Neural progenitor cell (in vitro differentiated cells): ENCODE results near the gene MYO1C. TPM values are rescaled to one million over a fixed set of nuclear protein-coding genes. Genes with fewer than 3 reads are reported as not detected.

Experiments
- DNase-seq: peaks from one replicate; pipeline ENCODE4 v3.0.0-alpha.2; 2016; ENCODE audit warnings: low spot score
- H2AFZ ChIP-seq: fragments of 200-600 bp; sonication (generic); replicated peaks from 2 replicates; pipeline ENCODE4 v1.6.1; 2016; ENCODE audit warnings: antibody characterized with exemption
- H3F3A ChIP-seq: fragments of 200-600 bp; sonication (generic); 2 replicates; pipeline ENCODE4 v1.6.1; 2016; ENCODE audit warnings: antibody characterized with exemption, low read depth
- H3K27ac ChIP-seq: fragments of 200-600 bp; sonication (generic); 2 replicates; pipeline ENCODE4 v1.5.1; 2016; ENCODE audit warnings: mild to moderate bottlenecking
- H3K27me3 ChIP-seq: fragments of 200-600 bp; sonication (generic); 2 replicates; pipeline ENCODE4 v1.6.1; 2016; ENCODE audit warnings: mild to moderate bottlenecking, moderate library complexity
- H3K36me3 ChIP-seq: fragments of 200-600 bp; sonication (generic); 2 replicates; pipeline ENCODE4 v1.5.1; 2016
- H3K4me1 ChIP-seq: fragments of 200-600 bp; sonication (generic); 2 replicates; pipeline ENCODE4 v1.6.1; 2016; ENCODE audit warnings: mixed run types
- H3K4me2 ChIP-seq: fragments of 200-600 bp; sonication (generic); 2 replicates; pipeline ENCODE4 v1.6.1; 2016
- H3K4me3 ChIP-seq: fragments of 200-600 bp; sonication (generic); 2 replicates; pipeline ENCODE4 v1.5.1; 2016
- H3K79me2 ChIP-seq: fragments of 200-600 bp; sonication (generic); 2 replicates; pipeline ENCODE4 v1.6.1; 2016; ENCODE audit warnings: low read depth
- H3K9ac ChIP-seq: fragments of 200-600 bp; sonication (generic); 2 replicates; pipeline ENCODE4 v1.6.1; 2016
- H3K9me3 ChIP-seq: fragments of 200-600 bp; sonication (generic); 2 replicates; pipeline ENCODE4 v1.5.1; 2016; ENCODE audit warnings: low read depth
- H4K20me1 ChIP-seq: fragments of 200-600 bp; sonication (generic); 2 replicates; pipeline ENCODE4 v1.6.1; 2016; ENCODE audit warnings: low read depth
- H3K27ac Mint-ChIP-seq: 3 replicates; pipeline ENCODE4 v1.8.0; 2021; ENCODE audit warnings: mixed read lengths
- H3K27me3 Mint-ChIP-seq: 2 replicates; pipeline ENCODE4 v1.8.0; 2022; ENCODE audit warnings: low read depth, mild to moderate bottlenecking, inconsistent platforms, moderate library complexity, mixed read lengths; ENCODE audit not compliant: insufficient read depth
- H3K36me3 Mint-ChIP-seq: 3 replicates; pipeline ENCODE4 v1.8.0; 2021; ENCODE audit warnings: mixed read lengths
- H3K4me1 Mint-ChIP-seq: 3 replicates; pipeline ENCODE4 v1.8.0; 2021; ENCODE audit warnings: mixed read lengths
- H3K4me3 Mint-ChIP-seq: 3 replicates; pipeline ENCODE4 v1.8.0; 2021; ENCODE audit warnings: mild to moderate bottlenecking, moderate library complexity, mixed read lengths
- H3K9me3 Mint-ChIP-seq: 3 replicates; pipeline ENCODE4 v1.8.0; 2020; ENCODE audit warnings: mixed read lengths
- CTCF ChIP-seq: fragments of 200-600 bp; sonication (generic); IDR thresholded peaks from 2 replicates; pipeline ENCODE4 v1.5.1; 2017; ENCODE audit warnings: antibody characterized with exemption, mild to moderate bottlenecking
- EZH2 ChIP-seq: fragments of 200-600 bp; sonication (generic); IDR thresholded peaks from 2 replicates; pipeline ENCODE4 v1.6.1; 2017; ENCODE audit warnings: antibody characterized with exemption, mild to moderate bottlenecking, moderate library complexity
- EZH2phosphoT487 ChIP-seq: fragments of 200-600 bp; sonication (generic); IDR thresholded peaks from 2 replicates; pipeline ENCODE4 v1.6.1; 2017; ENCODE audit warnings: antibody characterized with exemption
- total RNA-seq: library from RNA; depleted of rRNA; stranded (reverse); fragments of >200 nt; gene quantifications from 2 replicates; pipeline ENCODE4 v1.2.3, GENCODE V29; 2015; ENCODE audit warnings: low replicate concordance

MYO1C gene
- total RNA-seq, 1 donor from 2014 or later, result 28.7 TPM

DNA sequence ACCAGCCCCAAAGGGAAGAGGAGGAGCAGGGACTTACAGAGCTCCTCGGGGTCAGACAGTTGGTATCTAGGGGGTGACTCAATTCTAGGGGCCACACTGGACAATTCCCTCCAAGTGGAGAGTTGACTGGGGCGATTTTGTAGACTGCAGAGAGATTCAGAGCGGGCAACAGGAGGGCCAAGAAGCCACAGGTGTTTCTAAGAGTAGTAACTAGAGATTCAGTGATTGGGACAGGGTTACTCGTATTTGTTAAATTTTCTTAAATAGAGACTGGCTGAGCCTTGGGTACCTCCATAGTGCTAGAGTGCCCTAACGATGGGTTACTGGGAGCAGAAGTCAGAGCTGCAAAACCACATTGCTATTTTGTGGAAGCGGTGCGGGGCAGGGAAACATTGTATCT, 27.2 kb upstream of the MYO1C start:
- H3K9ac ChIP-seq, result no peak overlapping the region
- peaks cover 46% of the 10 kb centered on the region for H3F3A ChIP-seq
- H3K4me3 ChIP-seq, result no peak overlapping the region
- no peak for DNase-seq
- Mint-ChIP-seq H3K27me3 (no peaks in the 10 kb centered on the region), H3K4me1 (peaks cover 15% of the 10 kb centered on the region), H3K4me3 (no peak overlapping the region), H3K36me3 (peaks cover 8% of the 10 kb centered on the region), H3K27ac (no peak overlapping the region), H3K9me3 (no peaks in the 10 kb centered on the region)
- TF ChIP-seq EZH2phosphoT487 (no peak), EZH2 (no peak), CTCF (no peak)
- no peak overlapping the region for H3K27ac ChIP-seq
- H4K20me1 ChIP-seq, result peaks cover 5% of the 10 kb centered on the region
- H3K4me1 ChIP-seq, result peaks cover 12% of the 10 kb centered on the region
- no peak overlapping the region for H3K4me2 ChIP-seq
- H2AFZ ChIP-seq, result no peak overlapping the region
- no peaks in the 10 kb centered on the region for H3K9me3 ChIP-seq
- peaks cover 24% of the 10 kb centered on the region for H3K79me2 ChIP-seq
- H3K36me3 ChIP-seq, result no peaks in the 10 kb centered on the region
- H3K27me3 ChIP-seq, result no peaks in the 10 kb centered on the region

DNA sequence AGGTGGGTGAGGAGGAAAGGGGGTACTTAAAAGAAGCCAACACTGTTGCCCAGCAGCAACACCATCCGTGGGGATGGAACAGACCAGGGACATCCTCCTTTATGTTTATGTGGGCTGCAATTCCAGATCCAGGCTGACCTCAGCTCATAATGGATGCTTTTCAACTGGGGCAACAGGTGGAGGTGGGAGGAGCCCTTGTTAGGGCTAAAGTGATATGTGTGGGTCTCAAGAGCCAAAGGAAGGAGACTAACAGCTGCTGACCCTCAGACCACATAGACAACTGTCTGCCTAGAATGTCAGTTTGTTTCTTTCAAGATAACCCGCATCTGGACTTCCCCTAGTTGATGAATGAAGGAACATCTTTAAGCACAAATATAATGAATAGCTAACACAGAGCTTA, 25.9 kb upstream of the MYO1C start:
- Histone ChIP-seq H3F3A (peaks cover 46% of the 10 kb centered on the region), H3K4me1 (peaks cover 12% of the 10 kb centered on the region), H3K4me3 (no peak overlapping the region), H3K27me3 (no peaks in the 10 kb centered on the region), H3K9me3 (no peaks in the 10 kb centered on the region), H3K36me3 (no peaks in the 10 kb centered on the region), H2AFZ (no peak overlapping the region), H3K4me2 (no peak overlapping the region), H3K79me2 (peaks cover 27% of the 10 kb centered on the region), H3K27ac (no peak overlapping the region), H3K9ac (no peak overlapping the region), H4K20me1 (peaks cover 5% of the 10 kb centered on the region)
- H3K27ac Mint-ChIP-seq, result no peak overlapping the region
- TF ChIP-seq CTCF, result no peak
- TF ChIP-seq EZH2phosphoT487, result no peak
- TF ChIP-seq EZH2, result no peak
- H3K36me3 Mint-ChIP-seq, result peaks cover 8% of the 10 kb centered on the region
- H3K4me1 Mint-ChIP-seq, result peaks cover 15% of the 10 kb centered on the region
- H3K27me3 Mint-ChIP-seq, result no peaks in the 10 kb centered on the region
- DNase-seq, result no peak
- H3K9me3 Mint-ChIP-seq, result no peaks in the 10 kb centered on the region
- H3K4me3 Mint-ChIP-seq, result peak overlapping the region; percentile 89

- H3K27me3 ChIP-seq, result no peaks in the 10 kb centered on the region
- TF ChIP-seq EZH2 (no peak), CTCF (peak; percentile 15), EZH2phosphoT487 (no peak)
- no peaks in the 10 kb centered on the region for H3K9me3 ChIP-seq
Measured at GRCh38 chr17:1516388-1517161, 24.1 kb upstream of the MYO1C start, which contains the start of gene INPP5K. TSS of gene INPP5K (minus strand) at chr17:1516612. CDS start at chr17:1516499, 113 bp downstream.

More at GRCh38 chr17:1516388-1517161, 24.1 kb upstream of the MYO1C start, which contains the start of gene INPP5K:
- peaks cover 19% of the 10 kb centered on the region for H3K4me1 Mint-ChIP-seq
- Histone ChIP-seq H3K36me3 (no peaks in the 10 kb centered on the region), H3K9ac (peak within 1 kb of the TSS; percentile 69), H3F3A (peaks cover 52% of the 10 kb centered on the region), H3K27ac (peak within 1 kb of the TSS; percentile 66), H4K20me1 (peaks cover 5% of the 10 kb centered on the region), H3K4me1 (peaks cover 20% of the 10 kb centered on the region), H3K4me2 (peak within 1 kb of the TSS; percentile 80), H3K4me3 (peak within 1 kb of the TSS; percentile 69), H2AFZ (peak within 1 kb of the TSS; percentile 44), H3K79me2 (peaks cover 27% of the 10 kb centered on the region)
- H3K27me3 Mint-ChIP-seq, result peaks cover 3% of the 10 kb centered on the region
- peak within 1 kb of the TSS; percentile 89 for H3K4me3 Mint-ChIP-seq
- H3K27ac Mint-ChIP-seq, result peak within 1 kb of the TSS; percentile 64
- peaks cover 8% of the 10 kb centered on the region for H3K36me3 Mint-ChIP-seq
- peak; percentile 98 for DNase-seq
- no peaks in the 10 kb centered on the region for H3K9me3 Mint-ChIP-seq
